ENCODE data around the gene ATP11B. TPM values are rescaled to one million over a fixed set of nuclear protein-coding genes. Genes with fewer than 3 reads are reported as not detected.
"Not testable (repeated sequence)": the region's sequence is repeated elsewhere in the genome, so short reads cannot be mapped to it uniquely, and the experiment has no call there.

Gene ATP11B
- total RNA-seq, 1 donor from 2014 or later, result 49.9 TPM

GRCh38 chr3:182794455-182795388 lies 1.4 kb downstream of the ATP11B start:
- DNase-seq (ENCODE audit: low read depth, low spot score), result no peak

- no peak for DNase-seq (ENCODE audit: low read depth, low spot score)
Measured at GRCh38 chr3:182795389-182795782, 2.1 kb downstream of the ATP11B start.

GRCh38 chr3:182796310-182796709 lies 3.0 kb downstream of the ATP11B start:
- no peak for DNase-seq (ENCODE audit: low read depth, low spot score)

- DNase-seq (ENCODE audit: low read depth, low spot score), result no peak
Measured at GRCh38 chr3:182797876-182798275, 4.6 kb downstream of the ATP11B start.

- not testable (repeated sequence) for DNase-seq (ENCODE audit: low read depth, low spot score)
Measured at GRCh38 chr3:182799143-182799542, 5.8 kb downstream of the ATP11B start.

GRCh38 chr3:182800508-182800907 lies 7.2 kb downstream of the ATP11B start:
- DNase-seq (ENCODE audit: low read depth, low spot score), result no peak

GRCh38 chr3:182802413-182803390 lies 9.4 kb downstream of the ATP11B start:
- DNase-seq (ENCODE audit: low read depth, low spot score), result no peak

GRCh38 chr3:182803596-182803995 lies 10.3 kb downstream of the ATP11B start:
- no peak for DNase-seq (ENCODE audit: low read depth, low spot score)

- DNase-seq (ENCODE audit: low read depth, low spot score), result no peak
Measured at GRCh38 chr3:182807061-182807460, 13.8 kb downstream of the ATP11B start.

GRCh38 chr3:182808041-182808770 lies 14.9 kb downstream of the ATP11B start:
- no peak for DNase-seq (ENCODE audit: low read depth, low spot score)

- no peak for DNase-seq (ENCODE audit: low read depth, low spot score)
Measured at GRCh38 chr3:182809531-182809930, 16.2 kb downstream of the ATP11B start.

GRCh38 chr3:182810574-182811268 lies 17.4 kb downstream of the ATP11B start:
- DNase-seq (ENCODE audit: low read depth, low spot score), result no peak

- no peak for DNase-seq (ENCODE audit: low read depth, low spot score)
Measured at GRCh38 chr3:182811269-182811596, 17.9 kb downstream of the ATP11B start.

- no peak for DNase-seq (ENCODE audit: low read depth, low spot score)
Measured at GRCh38 chr3:182812123-182812522, 18.8 kb downstream of the ATP11B start.

- no peak for DNase-seq (ENCODE audit: low read depth, low spot score)
Measured at GRCh38 chr3:182814419-182815062, 21.2 kb downstream of the ATP11B start.

- no peak for DNase-seq (ENCODE audit: low read depth, low spot score)
Measured at GRCh38 chr3:182816181-182816580, 22.9 kb downstream of the ATP11B start.

- no peak for DNase-seq (ENCODE audit: low read depth, low spot score)
Measured at GRCh38 chr3:182818296-182818978, 25.1 kb downstream of the ATP11B start.

GRCh38 chr3:182821221-182821981 lies 28.1 kb downstream of the ATP11B start:
- DNase-seq (ENCODE audit: low read depth, low spot score), result no peak

GRCh38 chr3:182822260-182822659 lies 29.0 kb downstream of the ATP11B start:
- not testable (repeated sequence) for DNase-seq (ENCODE audit: low read depth, low spot score)

Data from pulmonary artery endothelial cell (primary cell).